Activated naive CD4-positive, alpha-beta T cell treated with anti-CD3 and anti-CD28 coated beads, Interleukin-2, amount 50 U/mL, for 72 hours (primary cell): Measurements from ENCODE around the gene SP1. TPM values are rescaled to one million over a fixed set of nuclear protein-coding genes. Genes with fewer than 3 reads are reported as not detected.
"Not testable (repeated sequence)": the region's sequence is repeated elsewhere in the genome, so short reads cannot be mapped to it uniquely, and the experiment has no call there.

Experiments
- ATAC-seq, 2 donors: fragments of 150-1000 bp; cut with Tn5 transposase; 2 replicates each; pipeline ENCODE4 v1.10.0; 2021; ENCODE audit warnings: mild to moderate bottlenecking in 2 of 2, moderate library complexity in 2 of 2
- DNase-seq, 2 donors: peaks; one replicate each; pipeline ENCODE4 v3.0.0; 2021 to 2022; ENCODE audit warnings: low spot score in 2 of 2
- H3K27ac Mint-ChIP-seq, 2 donors: one replicate each; pipeline ENCODE4 v1.8.0; 2022; ENCODE audit warnings: mild to moderate bottlenecking in 2 of 2, mixed read lengths in 2 of 2
- H3K36me3 Mint-ChIP-seq, 2 donors: one replicate each; pipeline ENCODE4 v1.8.0; 2022; ENCODE audit warnings: mixed read lengths in 2 of 2
- H3K9me3 Mint-ChIP-seq, 2 donors: one replicate each; pipeline ENCODE4 v1.8.0; 2022; ENCODE audit warnings: mixed read lengths in 2 of 2
- total RNA-seq, 2 donors: library from RNA; stranded (reverse); gene quantifications; one replicate each; pipeline ENCODE4 v1.2.3, GENCODE V29; 2022

The SP1 gene
- total RNA-seq, 2 donors from 2014 or later: 86.0 to 156 TPM

GRCh38 chr12:53381731-53382630, 2.0 kb downstream of the SP1 start:
- H3K27ac Mint-ChIP-seq: peak overlapping the region; percentile 83 to 88
- ATAC-seq (no peak), DNase-seq (peak in 1 of 2 donors; percentile 31)
- H3K9me3 Mint-ChIP-seq: no peaks in the 10 kb centered on the region
- H3K36me3 Mint-ChIP-seq: peaks cover 31 to 45% of the 10 kb centered on the region in 2 donors

DNA sequence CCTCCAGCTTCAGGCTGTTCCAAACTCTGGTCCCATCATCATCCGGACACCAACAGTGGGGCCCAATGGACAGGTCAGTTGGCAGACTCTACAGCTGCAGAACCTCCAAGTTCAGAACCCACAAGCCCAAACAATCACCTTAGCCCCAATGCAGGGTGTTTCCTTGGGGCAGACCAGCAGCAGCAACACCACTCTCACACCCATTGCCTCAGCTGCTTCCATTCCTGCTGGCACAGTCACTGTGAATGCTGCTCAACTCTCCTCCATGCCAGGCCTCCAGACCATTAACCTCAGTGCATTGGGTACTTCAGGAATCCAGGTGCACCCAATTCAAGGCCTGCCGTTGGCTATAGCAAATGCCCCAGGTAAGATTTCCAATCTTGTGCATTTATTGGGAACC, 3.3 kb downstream of the SP1 start:
- no peaks in the 10 kb centered on the region for H3K9me3 Mint-ChIP-seq
- H3K27ac Mint-ChIP-seq: no peak overlapping the region
- H3K36me3 Mint-ChIP-seq: peaks cover 31 to 51% of the 10 kb centered on the region in 2 donors
- DNase-seq: no peak
- ATAC-seq: no peak

GRCh38 chr12:53386381-53386780, 6.4 kb downstream of the SP1 start:
- peak overlapping the region; percentile 16 to 71 for H3K27ac Mint-ChIP-seq
- H3K9me3 Mint-ChIP-seq: not testable (repeated sequence)

DNA sequence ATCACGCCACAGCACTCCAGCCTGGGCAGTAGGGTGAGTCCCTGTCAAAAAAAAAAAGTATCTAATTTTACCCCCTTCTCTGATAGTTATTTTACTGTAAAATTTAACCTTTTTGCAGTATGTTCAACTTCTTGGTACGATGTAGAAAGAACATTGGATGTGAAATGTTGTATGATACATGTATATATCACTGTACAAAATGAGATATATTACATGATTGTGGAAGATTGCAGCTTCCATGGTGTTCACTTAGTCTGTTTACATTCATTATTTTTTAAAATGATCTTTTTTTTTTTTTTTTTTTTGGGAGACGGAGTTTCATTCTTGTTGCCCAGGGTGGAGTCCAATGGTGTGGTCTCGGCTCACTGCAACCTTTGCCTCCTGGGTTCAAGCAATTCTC, 9.0 kb downstream of the SP1 start:
- Mint-ChIP-seq H3K9me3 (no peaks in the 10 kb centered on the region), H3K27ac (no peak overlapping the region), H3K36me3 (peaks cover 0 to 28% of the 10 kb centered on the region in 2 donors)
- ATAC-seq (no peak), DNase-seq (no peak)

More at GRCh38 chr12:53386381-53386780, 6.4 kb downstream of the SP1 start:
- not testable (repeated sequence) for ATAC-seq, DNase-seq
- peaks cover 23 to 53% of the 10 kb centered on the region in 2 donors for H3K36me3 Mint-ChIP-seq

- Mint-ChIP-seq H3K27ac (no peak overlapping the region), H3K9me3 (no peaks in the 10 kb centered on the region), H3K36me3 (peaks cover 0 to 20% of the 10 kb centered on the region in 2 donors)
- no peak for DNase-seq
- no peak for ATAC-seq
Measured at GRCh38 chr12:53389702-53390101, 9.7 kb downstream of the SP1 start.

- no peak overlapping the region for H3K27ac Mint-ChIP-seq
Measured at GRCh38 chr12:53391724-53392123, 11.7 kb downstream of the SP1 start.

GRCh38 chr12:53399896-53400295, 19.9 kb downstream of the SP1 start:
- no peak overlapping the region for H3K27ac Mint-ChIP-seq
- H3K9me3 Mint-ChIP-seq: no peaks in the 10 kb centered on the region
- DNase-seq (no peak), ATAC-seq (no peak)
- peaks cover 0 to 9% of the 10 kb centered on the region in 2 donors for H3K36me3 Mint-ChIP-seq

More at GRCh38 chr12:53391724-53392123, 11.7 kb downstream of the SP1 start:
- Mint-ChIP-seq H3K9me3 (no peaks in the 10 kb centered on the region), H3K36me3 (peaks cover 0 to 12% of the 10 kb centered on the region in 2 donors)
- ATAC-seq (no peak), DNase-seq (no peak)

GRCh38 chr12:53402351-53402750, 22.4 kb downstream of the SP1 start:
- not testable (repeated sequence) for ATAC-seq, DNase-seq, H3K9me3 Mint-ChIP-seq, H3K27ac Mint-ChIP-seq, H3K36me3 Mint-ChIP-seq

DNA sequence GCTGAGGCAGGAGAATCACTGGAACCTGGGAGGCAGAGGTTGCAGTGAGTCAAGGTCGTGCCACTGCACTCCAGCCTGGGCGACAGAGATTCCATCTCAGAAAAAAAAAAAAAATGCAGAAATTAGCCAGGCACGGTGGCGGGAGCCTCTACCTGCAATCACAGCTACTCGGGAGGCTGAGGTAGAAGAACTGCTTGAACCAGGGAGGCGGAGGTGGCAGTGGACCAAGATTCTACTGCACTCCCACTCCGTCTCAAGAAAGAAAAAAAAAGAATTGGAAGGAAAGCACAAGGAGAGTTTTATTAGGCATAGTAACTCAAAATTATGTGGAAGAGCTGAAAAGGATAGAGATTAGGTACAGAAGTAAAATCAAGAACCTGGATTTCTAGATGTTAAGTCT, 22.9 kb downstream of the SP1 start:
- peak overlapping the region; percentile 65 to 68 for H3K27ac Mint-ChIP-seq

GRCh38 chr12:53410951-53411350, 31.0 kb downstream of the SP1 start:
- H3K27ac Mint-ChIP-seq: no peak overlapping the region

More for the DNA sequence above, 22.9 kb downstream of the SP1 start:
- DNase-seq (no peak), ATAC-seq (no peak)
- Mint-ChIP-seq H3K36me3 (peaks cover 5 to 9% of the 10 kb centered on the region in 2 donors), H3K9me3 (no peaks in the 10 kb centered on the region)

DNA sequence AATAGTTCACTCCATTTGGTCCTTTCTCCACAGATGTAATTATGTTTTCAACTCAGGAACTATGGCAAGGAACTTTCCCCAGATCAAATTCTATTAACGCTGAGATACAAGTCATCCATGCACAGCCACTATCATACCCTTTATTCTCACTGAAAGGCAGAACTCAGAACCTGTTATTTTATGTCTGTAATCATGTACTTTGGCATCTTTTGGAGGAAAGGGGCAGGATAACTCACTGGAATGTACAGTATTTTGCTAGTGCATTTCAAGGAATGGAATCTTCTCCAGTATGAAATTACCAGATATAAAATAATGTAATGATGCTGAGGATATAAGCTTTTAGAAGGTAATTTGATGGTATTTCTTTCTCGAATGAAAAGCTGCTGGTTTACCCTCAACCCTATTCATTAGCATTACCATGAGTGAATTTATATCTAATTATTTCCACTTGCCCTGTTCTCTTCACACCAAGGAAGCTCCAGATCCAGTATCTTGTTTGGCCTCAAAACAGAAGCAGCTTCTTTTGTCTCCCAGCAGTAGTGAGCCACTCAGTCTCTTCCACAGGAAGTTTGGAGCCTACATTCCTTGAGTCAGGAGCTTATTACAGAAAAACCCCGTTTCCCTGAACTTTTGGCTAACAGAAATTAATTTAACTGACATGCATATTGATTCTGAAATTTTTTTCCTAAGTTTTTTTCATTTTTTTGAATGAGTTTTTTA, 33.7 kb downstream of the SP1 start:
- no peak overlapping the region for H3K27ac Mint-ChIP-seq
- no peak for ATAC-seq
- no peaks in the 10 kb centered on the region for H3K9me3 Mint-ChIP-seq
- no peak for DNase-seq
- H3K36me3 Mint-ChIP-seq: peaks cover 18 to 31% of the 10 kb centered on the region in 2 donors

More at GRCh38 chr12:53410951-53411350, 31.0 kb downstream of the SP1 start:
- peaks cover 23 to 31% of the 10 kb centered on the region in 2 donors for H3K36me3 Mint-ChIP-seq
- no peak for ATAC-seq
- no peaks in the 10 kb centered on the region for H3K9me3 Mint-ChIP-seq
- no peak for DNase-seq

DNA sequence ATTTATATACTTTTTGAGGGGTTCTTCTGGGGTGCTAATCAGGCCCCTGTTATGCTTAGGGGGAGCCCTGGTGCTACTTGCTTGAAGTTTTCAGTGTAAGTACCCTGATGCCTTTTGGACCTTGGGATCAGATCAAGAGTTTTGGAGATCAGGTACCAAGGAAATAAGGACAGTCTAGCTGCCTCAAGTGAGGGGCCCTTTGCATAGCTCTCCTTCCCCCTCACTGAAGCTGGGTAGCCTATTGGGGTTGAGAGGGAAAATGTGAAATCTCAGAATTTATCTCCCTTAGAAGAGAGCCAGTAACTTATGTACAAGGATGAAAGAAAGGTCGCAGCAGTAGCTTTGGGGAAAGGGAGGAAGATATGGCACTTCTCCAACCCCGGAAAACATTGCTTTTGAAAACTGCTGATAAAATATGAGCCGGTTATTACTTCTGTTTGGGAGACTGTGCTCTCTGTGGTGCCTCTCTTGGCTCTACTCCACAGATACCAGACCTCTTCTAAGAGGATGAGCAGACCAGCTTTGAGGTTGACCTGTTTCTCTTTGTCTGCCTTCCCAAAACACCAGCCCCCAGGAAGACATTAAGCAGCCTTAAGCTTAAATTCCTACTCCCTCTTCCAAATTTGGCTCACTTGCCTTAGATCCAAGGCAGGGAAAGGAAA, 34.9 kb downstream of the SP1 start:
- peak overlapping the region in 1 of 2 donors; percentile 26 for H3K27ac Mint-ChIP-seq

GRCh38 chr12:53415752-53416389, 35.9 kb downstream of the SP1 start:
- not testable (repeated sequence) for ATAC-seq, H3K9me3 Mint-ChIP-seq, DNase-seq
- Mint-ChIP-seq H3K36me3 (peaks cover 8 to 17% of the 10 kb centered on the region in 2 donors), H3K27ac (peak overlapping the region; percentile 26 to 27)

More for the DNA sequence above, 34.9 kb downstream of the SP1 start:
- no peak for ATAC-seq
- H3K36me3 Mint-ChIP-seq: peaks cover 12 to 24% of the 10 kb centered on the region in 2 donors
- H3K9me3 Mint-ChIP-seq: no peaks in the 10 kb centered on the region
- DNase-seq: no peak

GRCh38 chr12:53417291-53417816, 37.4 kb downstream of the SP1 start:
- H3K36me3 Mint-ChIP-seq, H3K9me3 Mint-ChIP-seq: not testable (repeated sequence)
- ATAC-seq (peak; percentile 30 to 61), DNase-seq (peak in 1 of 2 donors; percentile 28)
- H3K27ac Mint-ChIP-seq: peak overlapping the region; percentile 54 to 94

GRCh38 chr12:53418221-53418620, 38.2 kb downstream of the SP1 start:
- DNase-seq (no peak), ATAC-seq (no peak)
- H3K36me3 Mint-ChIP-seq: no peaks in the 10 kb centered on the region
- no peaks in the 10 kb centered on the region for H3K9me3 Mint-ChIP-seq
- peak overlapping the region; percentile 38 to 54 for H3K27ac Mint-ChIP-seq

DNA sequence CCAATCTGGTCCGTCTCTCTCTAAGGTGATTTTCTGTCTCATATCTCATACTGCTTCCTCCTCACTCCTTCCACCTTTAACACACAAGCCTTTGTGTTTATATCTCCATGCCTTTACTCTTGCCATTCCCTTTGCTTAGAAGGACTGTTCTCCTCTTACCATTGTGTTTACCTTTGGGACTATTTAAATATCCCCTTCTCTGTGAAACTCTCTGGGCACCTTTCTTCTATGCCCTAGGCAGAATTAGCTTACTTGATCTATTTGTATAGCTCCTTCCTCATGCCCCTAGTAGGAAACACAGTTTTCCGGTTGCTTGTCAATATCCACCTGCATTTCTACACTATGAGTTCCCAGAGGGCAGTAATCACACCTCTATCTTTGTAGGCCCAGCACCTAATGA, 39.8 kb downstream of the SP1 start:
- H3K9me3 Mint-ChIP-seq: no peaks in the 10 kb centered on the region
- no peaks in the 10 kb centered on the region for H3K36me3 Mint-ChIP-seq
- DNase-seq: no peak
- H3K27ac Mint-ChIP-seq: peak overlapping the region in 1 of 2 donors; percentile 0
- ATAC-seq: no peak
